Thyroid gland (tissue), 4 donors: ENCODE measurements around the gene MPV17L. TPM values are rescaled to one million over a fixed set of nuclear protein-coding genes. Genes with fewer than 3 reads are reported as not detected.
A peak's percentile ranks its signal among the peaks of the same experiment; 100 is the strongest.
"Not testable (repeated sequence)": the region's sequence is repeated elsewhere in the genome, so short reads cannot be mapped to it uniquely, and the experiment has no call there.

Experiments used
- DNase-seq, 2 donors: peaks; one replicate each; pipeline ENCODE4 v3.0.0-alpha.2; 2019
- H3K27ac ChIP-seq, 3 donors: fragments of 200-600 bp; sonication (generic); 1 replicate in 2 of 3; 2 replicates in 1 of 3; pipeline ENCODE4 v1.5.1; 2016 to 2019; ENCODE audit warnings: mild to moderate bottlenecking in 1 of 3, moderate library complexity in 1 of 3
- H3K27me3 ChIP-seq: fragments of 200-600 bp; sonication (generic); one replicate; pipeline ENCODE4 v1.5.1; 2019
- H3K36me3 ChIP-seq, 2 donors: fragments of 200-600 bp; sonication (generic); one replicate each; pipeline ENCODE4 v1.5.1; 2016 to 2019
- H3K4me1 ChIP-seq, 2 donors: fragments of 200-600 bp; sonication (generic); one replicate each; pipeline ENCODE4 v1.5.1; 2017 to 2019
- H3K4me3 ChIP-seq, 3 donors: fragments of 200-600 bp; sonication (generic); replicated peaks in 1 of 3; 1 replicate in 2 of 3; 2 replicates in 1 of 3; pipeline ENCODE4 v1.5.1; 2016; ENCODE audit warnings: mild to moderate bottlenecking in 1 of 3
- H3K9me3 ChIP-seq: fragments of 200-600 bp; sonication (generic); one replicate; pipeline ENCODE4 v1.5.1; 2017
- CTCF ChIP-seq, 6 experiments: fragments of 200-600 bp in 3 of 6; fragments of 450-650 bp in 3 of 6; sonication (generic) in 3 of 6; IDR thresholded peaks; one replicate each; pipeline ENCODE4 v1.5.1; 2016 to 2019; ENCODE audit warnings: antibody characterized with exemption in 6 of 6, mild to moderate bottlenecking in 2 of 6, inconsistent platforms in 1 of 6, moderate library complexity in 1 of 6
- POLR2A ChIP-seq, 2 donors: fragments of 450-650 bp; IDR thresholded peaks; one replicate each; pipeline ENCODE4 v1.6.1; 2017; ENCODE audit warnings: antibody characterized with exemption in 2 of 2, mild to moderate bottlenecking in 2 of 2, moderate library complexity in 1 of 2
- WGBS, 2 donors: methylation state at CpG; one replicate each; pipeline ENCODE4 v1.1.5; 2017; 5-methylcytosine and 5-hydroxymethylcytosine counted together
- intact Hi-C: fragments of 100-400 bp; cut with DNase I; formaldehyde crosslinking; loops from one replicate; pipeline ENCODE4 v1.15.1; 2023
- total RNA-seq, 4 donors: library from RNA; depleted of rRNA; stranded (reverse); fragments of >200 nt; gene quantifications; one replicate each; pipeline ENCODE4 v1.2.3, GENCODE V29; 2016

MPV17L gene
- total RNA-seq, 4 donors from 2014 or later: 6.9 to 20.8 (median 15.4) TPM

GRCh38 chr16:15427648-15428239, 32.2 kb downstream of the MPV17L start:
- no peaks in the 10 kb centered on the region for H3K4me1 ChIP-seq
- intact Hi-C loops: loop anchor here (10.0 kb wide), 1 partner anchor 277 kb away; no protein-coding TSS in a partner anchor
- no peaks in the 10 kb centered on the region for H3K27me3 ChIP-seq
- TF ChIP-seq CTCF (IDR thresholded peaks at IDR 0.05) (peak in 5 of 6 experiments; percentile 21 to 65 (median 38)), POLR2A (IDR thresholded peaks at IDR 0.05) (no peak)
- H3K36me3 ChIP-seq: no peaks in the 10 kb centered on the region
- peak; percentile 70 to 82 for DNase-seq
- H3K4me3 ChIP-seq: no peak overlapping the region
- peak overlapping the region in 1 of 3 donors; percentile 56 for H3K27ac ChIP-seq
- no peaks in the 10 kb centered on the region for H3K9me3 ChIP-seq
- 6% methylated on average over 6 to 8 of the region's 8 CpGs for WGBS, 2 donors

GRCh38 chr16:15430884-15431283, 35.3 kb downstream of the MPV17L start:
- H3K27me3 ChIP-seq, H3K4me3 ChIP-seq, intact Hi-C loops, H3K36me3 ChIP-seq, H3K9me3 ChIP-seq, H3K27ac ChIP-seq, H3K4me1 ChIP-seq, DNase-seq: not testable (repeated sequence)
- 82 to 89% methylated on average over 11 of the region's 11 CpGs for WGBS, 2 donors

GRCh38 chr16:15434079-15434424, 38.5 kb downstream of the MPV17L start:
- no peak overlapping the region for H3K27ac ChIP-seq
- no peak for TF ChIP-seq CTCF (IDR thresholded peaks at IDR 0.05)
- TF ChIP-seq POLR2A (IDR thresholded peaks at IDR 0.05): no peak
- WGBS, 2 donors: 31 to 36% methylated on average over 11 to 12 of the region's 12 CpGs
- intact Hi-C loops: no loop called here
- H3K4me1 ChIP-seq: no peaks in the 10 kb centered on the region
- DNase-seq: no peak
- no peaks in the 10 kb centered on the region for H3K27me3 ChIP-seq
- no peaks in the 10 kb centered on the region for H3K36me3 ChIP-seq
- no peaks in the 10 kb centered on the region for H3K9me3 ChIP-seq
- H3K4me3 ChIP-seq: peak overlapping the region in 1 of 3 donors; percentile 54

- Histone ChIP-seq H3K27me3 (no peaks in the 10 kb centered on the region), H3K36me3 (no peaks in the 10 kb centered on the region), H3K27ac (peak within 1 kb of the TSS; percentile 2 to 65 (median 65)), H3K4me1 (no peaks in the 10 kb centered on the region), H3K4me3 (peak within 1 kb of the TSS in 2 of 3 donors; percentile 31 to 54), H3K9me3 (no peaks in the 10 kb centered on the region)
- intact Hi-C loops: no loop called here
- 1% methylated on average over 47 to 52 of the region's 63 CpGs for WGBS, 2 donors
- DNase-seq: peak; percentile 36 to 56
- TF ChIP-seq CTCF (IDR thresholded peaks at IDR 0.05): no peak
- no peak for TF ChIP-seq POLR2A (IDR thresholded peaks at IDR 0.05)
Observed at GRCh38 chr16:15434425-15435215, 39.1 kb downstream of the MPV17L start, which contains the start of gene BMERB1. TSS of gene BMERB1 (plus strand) at chr16:15434588. CDS start at chr16:15434654, 66 bp downstream.

GRCh38 chr16:15435216-15435864, 39.8 kb downstream of the MPV17L start:
- intact Hi-C loops: no loop called here
- H3K27me3 ChIP-seq: no peaks in the 10 kb centered on the region
- WGBS, 2 donors: 7% methylated on average over 20 to 22 of the region's 22 CpGs
- peak overlapping the region in 2 of 3 donors; percentile 65 for H3K27ac ChIP-seq
- H3K4me1 ChIP-seq: no peaks in the 10 kb centered on the region
- H3K36me3 ChIP-seq: no peaks in the 10 kb centered on the region
- H3K4me3 ChIP-seq: peak overlapping the region in 2 of 3 donors; percentile 15 to 54
- TF ChIP-seq CTCF (IDR thresholded peaks at IDR 0.05) (no peak), POLR2A (IDR thresholded peaks at IDR 0.05) (no peak)
- H3K9me3 ChIP-seq: no peaks in the 10 kb centered on the region
- DNase-seq: peak in 1 of 2 donors; percentile 2
